OCI-LY3 (cell line): ENCODE results near the gene LRRC31.
A peak's percentile ranks its signal among the peaks of the same experiment; 100 is the strongest.

Experiments
- EZH2phosphoT487 ChIP-seq: fragments of 200-600 bp; shearing (Covaris generic); IDR thresholded peaks from 2 replicates; pipeline ENCODE4 v1.6.1; 2018; ENCODE audit warnings: antibody characterized with exemption, mixed run types, low read depth
- TF ChIP-seq, protein P1 (sequence below): fragments of 200-600, 300-600 bp; sonication (generic); IDR thresholded peaks from 2 replicates; pipeline ENCODE4 v1.5.1; 2014; ENCODE audit warnings: antibody characterized with exemption, low read length, low read depth

DNA sequence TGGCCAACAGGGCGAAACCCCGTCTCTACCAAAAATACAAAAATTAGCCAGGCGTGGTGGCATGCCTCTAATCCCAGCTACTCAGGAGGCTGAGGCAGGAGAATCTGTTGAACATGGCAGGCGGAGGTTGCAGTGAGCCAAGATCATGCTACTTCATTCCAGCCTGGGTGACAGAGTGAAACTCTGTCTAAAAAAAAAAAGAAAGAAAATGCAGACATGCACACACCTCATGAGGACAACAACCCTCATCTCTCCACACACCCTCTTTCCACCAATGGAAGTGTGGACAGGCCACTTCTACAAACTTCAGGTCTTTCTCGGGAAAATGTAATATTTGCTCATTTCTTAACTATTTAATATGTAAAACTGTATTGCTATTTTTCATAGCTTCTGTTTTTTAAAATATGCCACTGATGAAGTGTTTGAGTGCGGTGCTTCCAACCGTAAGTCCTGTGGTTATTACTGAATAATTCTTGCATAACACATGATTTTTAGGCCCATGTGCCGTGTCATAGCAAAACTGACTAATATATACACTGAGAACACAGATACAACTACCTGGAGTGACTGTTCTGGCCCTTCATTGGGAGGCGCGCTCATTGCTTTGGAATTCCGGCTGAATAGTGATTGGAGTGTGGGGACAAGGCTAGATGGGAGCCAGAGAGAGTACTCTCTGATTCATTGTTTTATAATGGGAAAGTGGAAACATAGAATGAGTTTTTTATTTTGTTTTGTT is 23.1 kb downstream of the LRRC31 start:
- TF ChIP-seq, protein P1, sequence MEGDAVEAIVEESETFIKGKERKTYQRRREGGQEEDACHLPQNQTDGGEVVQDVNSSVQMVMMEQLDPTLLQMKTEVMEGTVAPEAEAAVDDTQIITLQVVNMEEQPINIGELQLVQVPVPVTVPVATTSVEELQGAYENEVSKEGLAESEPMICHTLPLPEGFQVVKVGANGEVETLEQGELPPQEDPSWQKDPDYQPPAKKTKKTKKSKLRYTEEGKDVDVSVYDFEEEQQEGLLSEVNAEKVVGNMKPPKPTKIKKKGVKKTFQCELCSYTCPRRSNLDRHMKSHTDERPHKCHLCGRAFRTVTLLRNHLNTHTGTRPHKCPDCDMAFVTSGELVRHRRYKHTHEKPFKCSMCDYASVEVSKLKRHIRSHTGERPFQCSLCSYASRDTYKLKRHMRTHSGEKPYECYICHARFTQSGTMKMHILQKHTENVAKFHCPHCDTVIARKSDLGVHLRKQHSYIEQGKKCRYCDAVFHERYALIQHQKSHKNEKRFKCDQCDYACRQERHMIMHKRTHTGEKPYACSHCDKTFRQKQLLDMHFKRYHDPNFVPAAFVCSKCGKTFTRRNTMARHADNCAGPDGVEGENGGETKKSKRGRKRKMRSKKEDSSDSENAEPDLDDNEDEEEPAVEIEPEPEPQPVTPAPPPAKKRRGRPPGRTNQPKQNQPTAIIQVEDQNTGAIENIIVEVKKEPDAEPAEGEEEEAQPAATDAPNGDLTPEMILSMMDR, result no peak
- TF ChIP-seq EZH2phosphoT487, result peak; percentile 53; the same call in 1 of the 2 replicates
